ENCODE data around the gene PTGR3.

PTGR3 gene

DNA sequence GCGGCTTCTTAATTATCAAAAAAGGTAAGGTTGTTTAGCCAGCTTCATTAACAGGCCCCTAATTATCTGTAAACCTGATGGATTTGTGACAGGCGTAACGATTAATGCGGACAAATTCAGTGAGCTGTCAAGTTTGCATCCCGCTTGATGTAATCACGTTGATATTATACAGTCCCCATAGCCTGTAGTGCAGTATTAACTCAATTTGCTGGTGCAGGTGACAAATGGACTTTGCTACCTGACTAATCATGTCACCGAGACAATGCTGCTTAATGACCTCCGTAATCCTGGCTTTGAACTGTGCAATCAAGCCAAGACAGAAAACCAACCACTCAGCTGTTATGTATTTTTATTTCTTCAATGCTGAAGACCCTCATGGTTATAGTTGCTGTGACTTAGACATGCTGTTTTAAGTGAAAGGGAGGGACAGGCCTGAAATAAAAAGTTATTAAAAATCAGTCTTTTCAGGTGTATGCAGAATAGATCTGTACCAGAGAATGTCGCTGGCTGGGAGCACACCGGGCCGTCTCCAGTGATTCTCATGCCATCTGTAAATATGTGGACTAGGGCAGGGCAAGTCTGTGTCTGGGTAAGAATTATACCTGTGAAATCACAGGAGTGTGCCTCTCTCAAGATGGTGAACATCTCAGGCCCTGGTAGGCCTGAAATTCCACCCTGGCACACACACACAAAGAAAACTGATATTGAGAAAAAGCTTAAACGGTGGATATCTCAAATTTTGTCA lies 6.0 kb upstream of the PTGR3 start:
- peaks cover 41% of the 10 kb centered on the region for H3K4me1 ChIP-seq (ENCODE audit: control insufficient read depth, insufficient read depth, low read length, unreplicated experiment)
- peak overlapping the region; percentile 12 for H2AFZ ChIP-seq (ENCODE audit: low read length, unreplicated experiment)
- no peak overlapping the region for H3K27ac ChIP-seq (ENCODE audit: low read depth, low read length)
- no peak overlapping the region for H3K4me3 ChIP-seq (ENCODE audit: low read depth, low read length)
- H3K79me2 ChIP-seq (ENCODE audit: control insufficient read depth, insufficient read depth, low read length, unreplicated experiment): peaks cover 43% of the 10 kb centered on the region
- H3K36me3 ChIP-seq (ENCODE audit: insufficient read depth, low read length): no peaks in the 10 kb centered on the region
- no peaks in the 10 kb centered on the region for H3K27me3 ChIP-seq (ENCODE audit: insufficient read depth, low read length)

GRCh38 chr18:75214332-75214690 lies 5.4 kb upstream of the PTGR3 start:
- peaks cover 41% of the 10 kb centered on the region for H3K4me1 ChIP-seq (ENCODE audit: control insufficient read depth, insufficient read depth, low read length, unreplicated experiment)
- peak overlapping the region; percentile 82 for H3K4me3 ChIP-seq (ENCODE audit: low read depth, low read length)
- peaks cover 43% of the 10 kb centered on the region for H3K79me2 ChIP-seq (ENCODE audit: control insufficient read depth, insufficient read depth, low read length, unreplicated experiment)

GRCh38 chr18:75213611-75214331 lies 4.8 kb upstream of the PTGR3 start:
- peak overlapping the region; percentile 91 for H2AFZ ChIP-seq (ENCODE audit: low read length, unreplicated experiment)
- H3K4me3 ChIP-seq (ENCODE audit: low read depth, low read length): peak overlapping the region; percentile 82
- H3K79me2 ChIP-seq (ENCODE audit: control insufficient read depth, insufficient read depth, low read length, unreplicated experiment): peaks cover 43% of the 10 kb centered on the region
- no peaks in the 10 kb centered on the region for H3K36me3 ChIP-seq (ENCODE audit: insufficient read depth, low read length)
- peaks cover 41% of the 10 kb centered on the region for H3K4me1 ChIP-seq (ENCODE audit: control insufficient read depth, insufficient read depth, low read length, unreplicated experiment)
- peak overlapping the region; percentile 46 for H3K27ac ChIP-seq (ENCODE audit: low read depth, low read length)
- H3K27me3 ChIP-seq (ENCODE audit: insufficient read depth, low read length): no peaks in the 10 kb centered on the region

More at GRCh38 chr18:75214332-75214690, 5.4 kb upstream of the PTGR3 start:
- Histone ChIP-seq H3K27me3 (ENCODE audit: insufficient read depth, low read length) (no peaks in the 10 kb centered on the region), H2AFZ (ENCODE audit: low read length, unreplicated experiment) (no peak overlapping the region), H3K36me3 (ENCODE audit: insufficient read depth, low read length) (no peaks in the 10 kb centered on the region), H3K27ac (ENCODE audit: low read depth, low read length) (peak overlapping the region; percentile 46)

GRCh38 chr18:75212751-75213090 lies 3.8 kb upstream of the PTGR3 start:
- Histone ChIP-seq H3K4me3 (ENCODE audit: low read depth, low read length) (peak overlapping the region; percentile 82), H3K27ac (ENCODE audit: low read depth, low read length) (no peak overlapping the region), H3K4me1 (ENCODE audit: control insufficient read depth, insufficient read depth, low read length, unreplicated experiment) (peaks cover 41% of the 10 kb centered on the region), H3K27me3 (ENCODE audit: insufficient read depth, low read length) (no peaks in the 10 kb centered on the region), H2AFZ (ENCODE audit: low read length, unreplicated experiment) (peak overlapping the region; percentile 9), H3K36me3 (ENCODE audit: insufficient read depth, low read length) (no peaks in the 10 kb centered on the region), H3K79me2 (ENCODE audit: control insufficient read depth, insufficient read depth, low read length, unreplicated experiment) (peaks cover 42% of the 10 kb centered on the region)

GRCh38 chr18:75211953-75212750 lies 3.2 kb upstream of the PTGR3 start:
- peak overlapping the region; percentile 9 for H2AFZ ChIP-seq (ENCODE audit: low read length, unreplicated experiment)
- H3K27ac ChIP-seq (ENCODE audit: low read depth, low read length): no peak overlapping the region
- H3K36me3 ChIP-seq (ENCODE audit: insufficient read depth, low read length): no peaks in the 10 kb centered on the region
- peak overlapping the region; percentile 82 for H3K4me3 ChIP-seq (ENCODE audit: low read depth, low read length)
- H3K79me2 ChIP-seq (ENCODE audit: control insufficient read depth, insufficient read depth, low read length, unreplicated experiment): peaks cover 44% of the 10 kb centered on the region
- H3K27me3 ChIP-seq (ENCODE audit: insufficient read depth, low read length): no peaks in the 10 kb centered on the region
- peaks cover 37% of the 10 kb centered on the region for H3K4me1 ChIP-seq (ENCODE audit: control insufficient read depth, insufficient read depth, low read length, unreplicated experiment)

DNA sequence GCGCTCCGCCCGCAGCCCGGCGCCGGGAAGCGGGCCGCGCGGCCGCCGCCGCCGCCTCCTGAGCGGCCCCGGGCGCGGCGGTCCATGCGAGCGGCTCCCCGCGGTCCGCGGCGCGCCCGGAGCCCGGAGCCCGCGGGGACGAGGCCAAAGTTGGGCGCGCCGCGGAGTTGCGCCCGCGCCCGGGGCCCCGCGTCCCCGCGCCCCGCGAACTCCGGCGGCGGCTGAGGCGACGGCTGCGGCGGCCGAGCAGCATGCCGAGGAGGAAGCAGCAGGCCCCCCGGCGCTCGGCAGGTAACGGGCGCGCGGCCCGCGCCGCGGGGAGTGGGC lies 2.6 kb upstream of the PTGR3 start:
- Histone ChIP-seq H3K4me1 (ENCODE audit: control insufficient read depth, insufficient read depth, low read length, unreplicated experiment) (peaks cover 37% of the 10 kb centered on the region), H3K27me3 (ENCODE audit: insufficient read depth, low read length) (no peaks in the 10 kb centered on the region), H3K4me3 (ENCODE audit: low read depth, low read length) (peak overlapping the region; percentile 82), H2AFZ (ENCODE audit: low read length, unreplicated experiment) (no peak overlapping the region), H3K27ac (ENCODE audit: low read depth, low read length) (no peak overlapping the region), H3K79me2 (ENCODE audit: control insufficient read depth, insufficient read depth, low read length, unreplicated experiment) (peaks cover 44% of the 10 kb centered on the region), H3K36me3 (ENCODE audit: insufficient read depth, low read length) (no peaks in the 10 kb centered on the region)

DNA sequence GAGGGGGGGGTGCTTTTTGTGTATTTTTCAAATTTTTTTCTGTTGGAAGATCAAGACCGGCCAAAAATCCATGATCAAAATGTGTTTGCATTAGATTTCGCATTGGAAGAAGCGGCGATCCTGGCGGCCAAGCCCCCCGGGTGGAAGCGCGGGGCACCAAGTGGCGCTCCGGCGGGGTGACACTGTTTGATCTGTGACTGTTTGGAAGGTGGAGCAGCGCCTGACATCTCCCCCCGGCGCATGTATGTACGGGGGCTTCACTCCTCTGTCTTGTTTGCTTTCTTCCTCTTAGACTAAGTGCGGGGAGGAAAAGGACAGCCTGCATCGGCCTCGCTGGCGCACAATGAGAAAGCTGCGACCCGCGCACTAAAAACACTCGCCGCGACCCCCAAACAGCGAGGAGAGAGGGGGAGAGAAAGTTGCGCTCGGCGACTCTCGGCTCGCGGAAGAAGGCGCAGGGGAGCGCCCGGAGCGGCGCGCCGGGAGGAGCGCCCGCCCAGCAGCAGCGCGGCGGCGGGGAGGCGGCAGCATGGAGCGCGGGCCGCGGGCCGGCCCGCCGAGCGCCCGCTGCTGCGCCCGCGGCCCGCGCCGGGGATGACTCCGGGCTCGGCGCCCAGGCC lies 2.2 kb upstream of the PTGR3 start:
- H3K36me3 ChIP-seq (ENCODE audit: insufficient read depth, low read length): no peaks in the 10 kb centered on the region
- peak overlapping the region; percentile 97 for H3K4me3 ChIP-seq (ENCODE audit: low read depth, low read length)
- peaks cover 45% of the 10 kb centered on the region for H3K79me2 ChIP-seq (ENCODE audit: control insufficient read depth, insufficient read depth, low read length, unreplicated experiment)
- no peak overlapping the region for H3K27ac ChIP-seq (ENCODE audit: low read depth, low read length)
- H3K27me3 ChIP-seq (ENCODE audit: insufficient read depth, low read length): no peaks in the 10 kb centered on the region
- H3K4me1 ChIP-seq (ENCODE audit: control insufficient read depth, insufficient read depth, low read length, unreplicated experiment): peaks cover 37% of the 10 kb centered on the region
- H2AFZ ChIP-seq (ENCODE audit: low read length, unreplicated experiment): peak overlapping the region; percentile 90

DNA sequence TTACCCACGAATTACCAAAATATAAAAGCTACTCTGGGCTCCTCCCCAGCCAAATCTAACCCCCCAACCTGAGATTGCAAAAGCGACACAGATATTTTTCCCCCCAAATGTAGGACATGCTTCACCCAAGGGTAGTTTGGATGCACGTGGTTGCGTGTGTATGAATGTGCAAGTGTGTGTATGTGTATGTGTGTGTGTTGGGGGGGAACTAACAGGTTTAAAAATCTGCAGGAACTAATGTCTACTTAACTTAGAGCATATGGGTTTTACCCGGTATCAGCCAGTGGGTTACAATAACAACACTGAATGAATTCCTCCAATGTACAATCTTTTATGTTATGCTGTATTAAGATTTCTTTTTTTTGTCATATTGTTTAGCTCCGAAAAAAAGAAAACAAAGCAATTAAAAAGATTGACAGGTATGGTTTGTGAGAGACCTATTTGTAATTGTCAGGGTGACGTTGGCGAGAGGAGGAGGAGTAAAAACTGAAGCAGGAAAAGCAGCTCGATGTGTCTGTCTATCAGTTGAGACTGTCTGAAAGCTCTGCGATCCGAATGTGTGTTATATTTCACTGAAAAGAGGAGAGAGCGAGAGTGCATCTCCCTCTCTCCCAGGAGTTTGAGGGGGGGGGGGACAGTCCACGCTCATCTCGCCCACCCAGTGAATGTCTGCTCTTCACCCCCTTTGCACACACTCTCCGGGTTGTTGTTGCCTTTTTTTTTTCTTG lies 1.5 kb upstream of the PTGR3 start, which contains the start of gene TSHZ1:
Gene TSHZ1, plus strand, starts transcription at position 524 of the 728 bp plus-strand sequence. CDS start 1,080 bp downstream, outside the sequence.
- H3K36me3 ChIP-seq (ENCODE audit: insufficient read depth, low read length): no peaks in the 10 kb centered on the region
- H3K79me2 ChIP-seq (ENCODE audit: control insufficient read depth, insufficient read depth, low read length, unreplicated experiment): peaks cover 48% of the 10 kb centered on the region
- H3K4me1 ChIP-seq (ENCODE audit: control insufficient read depth, insufficient read depth, low read length, unreplicated experiment): peaks cover 37% of the 10 kb centered on the region
- H3K4me3 ChIP-seq (ENCODE audit: low read depth, low read length): peak within 1 kb of the TSS; percentile 97
- H3K27me3 ChIP-seq (ENCODE audit: insufficient read depth, low read length): no peaks in the 10 kb centered on the region
- peak within 1 kb of the TSS; percentile 75 for H3K27ac ChIP-seq (ENCODE audit: low read depth, low read length)
- H2AFZ ChIP-seq (ENCODE audit: low read length, unreplicated experiment): peak within 1 kb of the TSS; percentile 90

DNA sequence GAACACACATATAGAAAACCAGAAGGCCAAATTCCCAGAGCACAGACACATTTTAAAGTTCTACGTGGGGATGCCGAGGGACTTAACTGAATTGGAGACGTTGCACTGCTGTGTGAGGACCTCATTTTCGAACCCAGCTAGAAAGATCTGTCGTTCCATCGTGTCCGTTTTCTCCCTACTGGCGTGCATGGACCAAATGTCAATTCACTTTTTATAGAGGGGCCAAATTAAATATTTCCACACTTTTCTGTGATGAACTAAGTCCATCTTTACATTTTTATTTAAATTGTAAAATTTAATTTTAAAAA lies 966 bp upstream of the PTGR3 start:
- Histone ChIP-seq H3K27me3 (ENCODE audit: insufficient read depth, low read length) (no peaks in the 10 kb centered on the region), H3K4me1 (ENCODE audit: control insufficient read depth, insufficient read depth, low read length, unreplicated experiment) (peaks cover 34% of the 10 kb centered on the region), H2AFZ (ENCODE audit: low read length, unreplicated experiment) (peak overlapping the region; percentile 74), H3K27ac (ENCODE audit: low read depth, low read length) (peak overlapping the region; percentile 75), H3K36me3 (ENCODE audit: insufficient read depth, low read length) (no peaks in the 10 kb centered on the region), H3K79me2 (ENCODE audit: control insufficient read depth, insufficient read depth, low read length, unreplicated experiment) (peaks cover 48% of the 10 kb centered on the region), H3K4me3 (ENCODE audit: low read depth, low read length) (peak overlapping the region; percentile 97)

DNA sequence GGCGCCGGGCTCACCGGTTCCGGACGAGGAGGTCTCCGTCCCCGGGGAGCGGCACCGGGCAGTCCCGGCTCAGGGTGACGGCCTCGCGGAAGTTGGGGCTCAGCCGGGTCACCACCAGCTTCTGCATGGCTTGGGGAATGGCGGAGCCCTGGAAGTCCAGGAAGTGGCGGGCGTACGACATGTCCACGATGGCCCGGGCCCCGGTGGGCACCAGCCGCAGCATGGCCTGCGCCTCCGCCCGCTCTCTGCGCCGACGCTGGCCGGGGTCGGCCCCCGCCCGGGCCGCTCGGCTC lies 157 bp downstream of the PTGR3 start:
- peak overlapping the region; percentile 48 for H2AFZ ChIP-seq (ENCODE audit: low read length, unreplicated experiment)
- H3K36me3 ChIP-seq (ENCODE audit: insufficient read depth, low read length): no peaks in the 10 kb centered on the region
- peak overlapping the region; percentile 97 for H3K4me3 ChIP-seq (ENCODE audit: low read depth, low read length)
- no peaks in the 10 kb centered on the region for H3K27me3 ChIP-seq (ENCODE audit: insufficient read depth, low read length)
- peaks cover 53% of the 10 kb centered on the region for H3K79me2 ChIP-seq (ENCODE audit: control insufficient read depth, insufficient read depth, low read length, unreplicated experiment)
- peaks cover 33% of the 10 kb centered on the region for H3K4me1 ChIP-seq (ENCODE audit: control insufficient read depth, insufficient read depth, low read length, unreplicated experiment)
- peak overlapping the region; percentile 75 for H3K27ac ChIP-seq (ENCODE audit: low read depth, low read length)
